Measurements from ENCODE around the gene MOCS1.
"Not testable (repeated sequence)": the region's sequence is repeated elsewhere in the genome, so short reads cannot be mapped to it uniquely, and the experiment has no call there.

The MOCS1 gene

DNA sequence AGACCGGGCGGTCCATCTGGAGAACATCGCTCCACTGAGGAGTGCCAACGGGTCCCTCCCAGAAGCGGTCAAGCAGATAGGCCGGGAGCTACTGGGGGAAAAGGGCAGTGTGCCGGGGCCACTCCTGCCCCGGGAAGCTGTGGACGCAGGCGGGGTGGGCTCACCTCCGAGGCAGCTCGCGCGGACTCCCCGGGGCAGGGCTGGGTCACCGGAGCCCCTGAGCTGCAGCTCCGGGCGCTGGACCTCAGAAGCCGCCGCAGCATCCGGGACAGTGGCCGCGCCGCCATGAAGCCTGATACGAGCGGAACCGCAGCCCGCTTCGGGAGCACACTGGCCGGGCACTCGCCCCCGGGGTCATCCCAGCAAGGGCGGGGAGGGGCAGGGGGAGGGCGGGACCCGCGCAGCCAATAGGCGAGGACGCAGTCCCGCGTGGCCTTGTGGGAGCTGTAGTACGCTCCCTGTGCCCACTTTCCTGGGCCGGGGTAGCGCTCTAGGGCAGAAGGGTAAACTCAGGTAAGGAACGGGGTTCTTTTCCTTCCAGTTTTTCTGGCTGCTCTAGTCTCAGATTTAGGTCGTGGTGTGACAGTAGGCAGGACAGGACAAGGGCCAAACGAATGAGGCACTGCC is at the start of gene MOCS1:
MOCS1 (minus strand) TSS at position 332 of the 627 bp plus-strand sequence; CDS start at position 287, 45 bp downstream.
- no peaks in the 10 kb centered on the region for H3K9me3 ChIP-seq
- no peaks in the 10 kb centered on the region for H3K4me1 ChIP-seq
- no peak within 1 kb of the TSS for H3K9ac ChIP-seq
- H4K20me1 ChIP-seq = no peaks in the 10 kb centered on the region
- no peak within 1 kb of the TSS for H3K4me2 ChIP-seq
- no peaks in the 10 kb centered on the region for H3K27me3 ChIP-seq
- H3K36me3 ChIP-seq = no peaks in the 10 kb centered on the region
- no peak within 1 kb of the TSS for H3K4me3 ChIP-seq
- H3K27ac ChIP-seq = no peak within 1 kb of the TSS
- TF ChIP-seq Cebpa-rat (IDR thresholded peaks at IDR 0.05) = no peak

DNA sequence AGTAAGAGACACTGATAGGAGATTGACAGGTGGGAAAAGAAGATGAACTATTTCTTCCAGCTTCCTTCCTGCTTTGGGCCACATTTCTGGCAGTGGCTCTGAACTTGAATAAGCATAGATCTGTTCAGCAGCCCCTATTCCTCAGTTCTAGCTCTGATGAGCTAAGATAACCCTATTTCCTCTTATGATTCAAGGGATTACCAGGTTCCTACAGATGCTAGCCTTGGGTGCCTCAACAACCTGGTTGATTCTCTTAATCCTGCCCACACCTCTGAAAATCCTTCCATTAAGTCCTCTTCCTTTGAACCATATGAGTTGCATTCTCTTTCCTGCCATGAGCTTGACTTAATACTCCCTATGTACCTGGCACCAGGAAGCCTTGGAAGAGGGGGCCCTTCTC is 49.8 kb upstream of the MOCS1 start:
- Histone ChIP-seq H3K4me3 (no peak overlapping the region), H3K9ac (no peak overlapping the region), H3K4me1 (peaks cover 5% of the 10 kb centered on the region; the same call in 1 of the 2 replicates), H3K27me3 (no peaks in the 10 kb centered on the region), H3K4me2 (no peak overlapping the region), H3K27ac (no peak overlapping the region), H3K9me3 (no peaks in the 10 kb centered on the region), H3K36me3 (no peaks in the 10 kb centered on the region), H4K20me1 (no peaks in the 10 kb centered on the region)
- no peak for TF ChIP-seq Cebpa-rat (IDR thresholded peaks at IDR 0.05)

DNA sequence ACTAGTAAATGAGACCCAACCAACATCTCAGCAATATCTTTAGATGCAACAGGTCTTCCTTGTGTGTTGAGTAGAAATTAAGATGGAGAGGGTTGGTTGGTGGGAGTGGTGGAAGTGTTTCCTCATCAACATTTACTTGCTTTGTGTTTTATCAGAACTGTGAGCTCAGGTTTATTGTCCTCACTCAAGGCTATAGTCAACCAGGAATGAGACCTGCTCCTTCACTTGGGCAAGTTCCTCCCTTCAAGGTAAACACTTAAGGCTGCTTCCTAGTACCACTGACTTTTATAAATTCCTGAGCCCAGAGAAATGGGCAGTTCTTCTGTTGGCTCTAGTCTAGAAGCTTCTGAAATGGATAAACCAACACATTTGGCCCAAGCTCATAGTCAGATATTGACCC is 48.9 kb upstream of the MOCS1 start:
- TF ChIP-seq Cebpa-rat (IDR thresholded peaks at IDR 0.05) = no peak
- no peaks in the 10 kb centered on the region for H4K20me1 ChIP-seq
- no peak overlapping the region for H3K4me3 ChIP-seq
- H3K27ac ChIP-seq = no peak overlapping the region
- H3K9me3 ChIP-seq = no peaks in the 10 kb centered on the region
- peaks cover 10% of the 10 kb centered on the region; the same call in 1 of the 2 replicates for H3K4me1 ChIP-seq
- H3K4me2 ChIP-seq = no peak overlapping the region
- no peaks in the 10 kb centered on the region for H3K27me3 ChIP-seq
- no peaks in the 10 kb centered on the region for H3K36me3 ChIP-seq
- H3K9ac ChIP-seq = no peak overlapping the region

DNA sequence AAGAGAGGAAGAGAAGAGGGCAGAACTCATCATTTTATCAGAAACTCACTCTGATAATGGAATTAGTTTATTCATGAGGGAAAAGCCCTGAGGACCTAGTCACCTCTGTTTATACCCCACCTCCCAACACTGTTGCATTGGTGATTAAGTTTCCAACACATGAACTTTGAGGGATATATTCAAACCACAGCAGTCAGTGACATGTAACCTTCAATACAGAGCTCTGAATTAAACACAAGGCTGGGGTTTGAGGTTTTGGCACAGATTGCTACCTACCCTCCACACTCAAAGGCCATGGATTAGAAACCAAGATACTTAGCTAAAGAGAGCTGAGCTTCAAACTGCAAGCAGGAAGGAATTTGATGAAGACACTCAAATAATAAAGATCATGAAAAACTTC is 48.5 kb upstream of the MOCS1 start:
- Histone ChIP-seq H3K4me1 (peaks cover 10% of the 10 kb centered on the region; the same call in 1 of the 2 replicates), H3K36me3 (no peaks in the 10 kb centered on the region), H3K9ac (no peak overlapping the region), H3K27me3 (no peaks in the 10 kb centered on the region), H3K4me3 (no peak overlapping the region), H3K9me3 (no peaks in the 10 kb centered on the region), H3K4me2 (no peak overlapping the region), H3K27ac (no peak overlapping the region), H4K20me1 (no peaks in the 10 kb centered on the region)
- TF ChIP-seq Cebpa-rat (IDR thresholded peaks at IDR 0.05) = no peak

DNA sequence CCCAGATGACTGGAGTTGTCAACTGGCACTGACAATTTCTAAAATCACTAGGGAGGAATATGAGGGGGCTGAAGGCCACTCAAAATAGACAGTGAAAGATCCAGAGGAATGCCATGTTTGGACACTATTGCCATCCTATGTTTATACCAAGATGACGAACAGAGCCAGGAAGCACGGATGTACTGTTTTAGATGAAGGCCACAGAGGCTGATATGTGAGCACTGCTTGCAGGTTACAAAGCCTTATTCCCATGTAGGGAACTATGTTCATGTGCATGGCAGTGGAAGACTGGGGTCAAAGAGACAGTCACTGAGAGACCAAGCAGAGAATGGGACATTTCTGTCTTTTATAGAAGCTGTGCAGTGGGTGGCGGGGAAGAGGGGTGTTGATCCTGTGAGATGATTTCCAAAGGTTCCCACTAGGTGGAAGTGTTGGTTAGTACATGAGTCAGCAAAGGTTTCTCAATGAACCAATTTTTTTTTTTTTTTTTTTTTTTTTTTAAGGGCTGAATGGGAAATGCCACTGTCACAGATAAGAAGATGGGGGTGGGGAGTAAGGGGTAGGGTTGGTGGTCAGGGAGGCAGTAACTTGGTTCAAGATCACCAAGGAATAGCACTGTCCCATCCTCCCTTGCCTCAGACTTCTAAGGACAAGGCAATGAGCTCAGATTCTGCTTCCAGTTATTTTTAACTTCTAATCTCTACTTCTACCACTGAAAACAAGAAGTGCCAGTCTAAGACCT is 46.7 kb upstream of the MOCS1 start:
- H4K20me1 ChIP-seq = no peaks in the 10 kb centered on the region
- no peak for TF ChIP-seq Cebpa-rat (IDR thresholded peaks at IDR 0.05)
- no peak overlapping the region for H3K27ac ChIP-seq
- H3K36me3 ChIP-seq = no peaks in the 10 kb centered on the region
- H3K4me3 ChIP-seq = no peak overlapping the region
- H3K9me3 ChIP-seq = no peaks in the 10 kb centered on the region
- no peaks in the 10 kb centered on the region for H3K27me3 ChIP-seq
- no peak overlapping the region for H3K4me2 ChIP-seq
- no peak overlapping the region for H3K9ac ChIP-seq
- peaks cover 10% of the 10 kb centered on the region; the same call in 1 of the 2 replicates for H3K4me1 ChIP-seq

DNA sequence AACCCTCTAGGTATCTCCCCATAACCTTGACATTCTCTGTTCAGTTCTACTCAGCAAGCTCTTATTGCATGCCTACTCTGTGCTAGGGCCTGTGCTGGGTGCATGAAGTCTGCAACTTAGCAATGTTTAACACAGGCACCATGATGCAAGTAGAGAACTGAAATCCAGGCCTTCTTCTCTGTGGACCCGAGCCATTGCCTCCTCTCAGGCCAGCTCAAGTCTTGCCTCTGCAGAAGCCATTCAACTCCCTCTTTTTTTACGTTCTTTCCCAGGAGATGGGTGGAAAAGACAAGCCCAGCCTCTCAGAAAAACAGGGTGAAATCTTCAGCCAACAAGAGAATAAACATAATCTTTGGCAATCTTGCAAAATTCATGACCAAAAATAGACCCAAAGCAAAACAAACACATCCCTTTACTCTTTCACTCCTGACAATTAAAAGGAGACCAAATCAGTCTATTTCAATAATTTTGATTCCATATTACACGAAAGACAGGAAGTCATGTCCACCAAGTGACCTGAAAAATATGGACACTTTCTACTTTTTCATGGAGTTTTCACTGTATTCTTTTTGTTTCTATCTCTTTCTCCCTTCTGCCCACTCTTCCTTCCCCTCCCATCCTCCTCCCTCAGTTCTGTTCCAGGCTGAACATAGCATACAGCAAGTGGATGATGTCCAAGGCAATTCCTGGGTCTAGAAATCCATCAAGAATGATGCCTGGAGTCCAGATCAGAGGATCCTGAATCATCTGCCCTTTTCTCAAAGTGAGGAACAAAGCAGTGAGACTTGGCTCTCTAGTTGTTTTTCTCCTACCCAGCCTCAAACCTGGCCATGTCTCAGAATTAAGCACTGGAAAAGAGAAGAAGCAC is 45.4 kb upstream of the MOCS1 start:
- TF ChIP-seq Cebpa-rat (IDR thresholded peaks at IDR 0.05) = no peak
- no peaks in the 10 kb centered on the region for H3K27me3 ChIP-seq
- no peak overlapping the region for H3K27ac ChIP-seq
- H3K4me3 ChIP-seq = no peak overlapping the region
- H3K36me3 ChIP-seq = no peaks in the 10 kb centered on the region
- H3K9me3 ChIP-seq = no peaks in the 10 kb centered on the region
- H4K20me1 ChIP-seq = no peaks in the 10 kb centered on the region
- no peak overlapping the region for H3K4me2 ChIP-seq
- peaks cover 10% of the 10 kb centered on the region; the same call in 1 of the 2 replicates for H3K4me1 ChIP-seq
- H3K9ac ChIP-seq = no peak overlapping the region

DNA sequence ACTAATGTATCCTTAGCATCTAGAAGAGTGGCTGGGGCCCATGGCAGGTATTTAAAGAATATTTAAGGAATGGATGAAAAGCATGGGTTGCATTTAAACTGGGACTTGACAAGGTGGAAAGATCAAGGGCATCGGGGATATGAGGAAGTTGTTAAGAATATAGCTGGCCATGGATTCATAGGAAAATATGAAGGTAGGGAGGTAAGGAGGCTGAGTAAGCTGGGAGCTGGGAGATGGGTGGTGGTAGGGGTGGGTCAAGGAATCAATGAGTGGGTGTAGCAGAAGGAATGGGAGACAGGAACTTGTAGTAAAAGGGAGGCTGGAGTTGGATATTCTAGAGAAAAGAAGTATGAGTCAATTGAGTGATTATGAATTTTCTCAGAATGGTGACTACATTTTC is 44.0 kb upstream of the MOCS1 start:
- no peak overlapping the region for H3K4me2 ChIP-seq
- H3K9ac ChIP-seq = no peak overlapping the region
- H3K27ac ChIP-seq = no peak overlapping the region
- H3K4me3 ChIP-seq = no peak overlapping the region
- no peaks in the 10 kb centered on the region for H4K20me1 ChIP-seq
- H3K4me1 ChIP-seq = peaks cover 10% of the 10 kb centered on the region; the same call in 1 of the 2 replicates
- H3K27me3 ChIP-seq = no peaks in the 10 kb centered on the region
- no peak for TF ChIP-seq Cebpa-rat (IDR thresholded peaks at IDR 0.05)
- no peaks in the 10 kb centered on the region for H3K36me3 ChIP-seq
- no peaks in the 10 kb centered on the region for H3K9me3 ChIP-seq

DNA sequence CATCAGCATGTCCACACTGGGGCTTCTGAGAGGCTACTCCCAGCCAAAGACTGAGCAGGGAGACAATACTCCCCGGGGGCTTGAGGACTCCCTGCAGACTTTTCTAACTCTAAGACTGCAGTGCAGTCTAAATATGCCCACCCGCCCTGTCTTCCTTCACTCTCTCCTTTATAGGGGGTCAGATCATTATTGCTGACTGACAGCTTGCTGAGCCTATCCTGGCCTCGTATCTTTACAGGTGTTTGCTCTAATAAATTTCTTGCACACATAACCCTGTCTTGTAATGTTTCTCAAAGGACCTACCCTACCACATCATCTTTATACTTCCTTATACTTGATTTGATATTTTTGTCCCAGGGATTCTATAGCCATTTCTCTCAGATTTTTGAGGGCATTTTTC is 39.4 kb upstream of the MOCS1 start:
- TF ChIP-seq Cebpa-rat (IDR thresholded peaks at IDR 0.05) = no peak
- Histone ChIP-seq H3K9me3 (peaks cover 21% of the 10 kb centered on the region), H3K4me3 (no peak overlapping the region), H3K4me1 (peaks cover 1% of the 10 kb centered on the region; the same call in 1 of the 2 replicates), H3K27me3 (no peaks in the 10 kb centered on the region), H3K9ac (no peak overlapping the region), H3K36me3 (no peaks in the 10 kb centered on the region), H3K4me2 (no peak overlapping the region), H3K27ac (no peak overlapping the region), H4K20me1 (no peaks in the 10 kb centered on the region)

DNA sequence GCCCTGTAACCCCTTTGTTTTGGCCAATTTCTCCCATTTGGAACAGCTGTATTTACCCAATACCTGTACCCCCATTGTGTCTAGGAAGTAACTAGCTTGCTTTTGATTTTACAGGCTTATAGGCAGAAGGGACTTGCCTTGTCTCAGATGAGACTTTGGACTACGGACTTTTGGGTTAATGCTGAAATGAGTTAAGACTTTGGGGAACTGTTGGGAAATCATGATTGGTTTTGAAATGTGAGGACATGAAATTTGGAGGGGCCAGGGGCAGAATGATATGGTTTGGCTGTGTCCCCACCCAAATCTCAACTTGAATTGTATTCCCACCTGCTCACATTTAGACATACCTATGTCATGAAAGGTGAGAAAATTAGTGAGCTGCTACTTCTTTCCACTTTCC is 38.5 kb upstream of the MOCS1 start:
- peaks cover 21% of the 10 kb centered on the region for H3K9me3 ChIP-seq
- not testable (repeated sequence) for H3K27me3 ChIP-seq

DNA sequence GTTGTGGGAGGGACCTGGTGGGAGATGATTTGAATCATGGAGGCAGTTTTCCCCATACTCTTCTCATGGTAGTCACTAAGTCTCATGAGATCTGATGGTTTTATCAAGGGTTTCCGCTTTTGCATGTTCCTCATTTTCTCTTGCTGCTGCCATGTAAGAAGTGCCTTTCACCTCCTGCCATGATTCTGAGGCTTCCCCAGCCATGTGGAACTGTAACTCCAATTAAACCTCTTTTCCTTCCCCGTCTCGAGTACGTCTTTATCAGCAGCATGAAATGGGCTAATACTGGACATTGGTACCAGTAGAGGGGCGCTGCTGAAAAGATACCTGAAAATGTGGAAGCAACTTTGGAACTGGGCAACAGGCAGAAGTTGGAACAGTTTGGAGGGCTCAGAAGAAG is 36.9 kb upstream of the MOCS1 start:
- not testable (repeated sequence) for H3K27me3 ChIP-seq, H3K4me2 ChIP-seq, H4K20me1 ChIP-seq, H3K4me3 ChIP-seq, H3K27ac ChIP-seq, H3K36me3 ChIP-seq, H3K9ac ChIP-seq, H3K4me1 ChIP-seq
- H3K9me3 ChIP-seq = peaks cover 21% of the 10 kb centered on the region

More for the DNA sequence above, 38.5 kb upstream of the MOCS1 start:
- H3K27ac ChIP-seq, H3K4me1 ChIP-seq, H3K9ac ChIP-seq, H3K36me3 ChIP-seq, H4K20me1 ChIP-seq, H3K4me3 ChIP-seq, H3K4me2 ChIP-seq: not testable (repeated sequence)

All from BLaER1 (cell line).